Upper lobe of left lung (tissue), 4 donors: ENCODE results near the gene MPZL1.

Source experiments
- EP300 ChIP-seq, 4 donors: sonication (generic); formaldehyde crosslinking; IDR thresholded peaks; one replicate each; pipeline ENCODE4 v1.5.1; 2017; ENCODE audit warnings: antibody characterized with exemption in 4 of 4, control low read depth in 2 of 4
- POLR2A ChIP-seq, 4 donors: fragments of 450-650 bp; IDR thresholded peaks; one replicate each; pipeline ENCODE4 v1.5.1; 2016 to 2017; ENCODE audit warnings: antibody characterized with exemption in 4 of 4, mild to moderate bottlenecking in 2 of 4
- POLR2AphosphoS5 ChIP-seq, 2 donors: sonication (generic); formaldehyde crosslinking; IDR thresholded peaks; one replicate each; pipeline ENCODE4 v1.5.1; 2017; ENCODE audit warnings: antibody characterized with exemption in 2 of 2
- TF ChIP-seq, protein P1 (sequence below), 6 experiments: fragments of 450-650 bp in 4 of 6; fragments of 200-600 bp in 2 of 6; sonication (generic) in 2 of 6; IDR thresholded peaks; one replicate each; pipeline ENCODE4 v1.5.1; 2016 to 2019; ENCODE audit warnings: antibody characterized with exemption in 6 of 6

GRCh38 chr1:167821969-167822685 lies 100.3 kb downstream of the MPZL1 start:
- no peak for TF ChIP-seq POLR2A (IDR thresholded peaks at IDR 0.05)
- TF ChIP-seq, protein P1, sequence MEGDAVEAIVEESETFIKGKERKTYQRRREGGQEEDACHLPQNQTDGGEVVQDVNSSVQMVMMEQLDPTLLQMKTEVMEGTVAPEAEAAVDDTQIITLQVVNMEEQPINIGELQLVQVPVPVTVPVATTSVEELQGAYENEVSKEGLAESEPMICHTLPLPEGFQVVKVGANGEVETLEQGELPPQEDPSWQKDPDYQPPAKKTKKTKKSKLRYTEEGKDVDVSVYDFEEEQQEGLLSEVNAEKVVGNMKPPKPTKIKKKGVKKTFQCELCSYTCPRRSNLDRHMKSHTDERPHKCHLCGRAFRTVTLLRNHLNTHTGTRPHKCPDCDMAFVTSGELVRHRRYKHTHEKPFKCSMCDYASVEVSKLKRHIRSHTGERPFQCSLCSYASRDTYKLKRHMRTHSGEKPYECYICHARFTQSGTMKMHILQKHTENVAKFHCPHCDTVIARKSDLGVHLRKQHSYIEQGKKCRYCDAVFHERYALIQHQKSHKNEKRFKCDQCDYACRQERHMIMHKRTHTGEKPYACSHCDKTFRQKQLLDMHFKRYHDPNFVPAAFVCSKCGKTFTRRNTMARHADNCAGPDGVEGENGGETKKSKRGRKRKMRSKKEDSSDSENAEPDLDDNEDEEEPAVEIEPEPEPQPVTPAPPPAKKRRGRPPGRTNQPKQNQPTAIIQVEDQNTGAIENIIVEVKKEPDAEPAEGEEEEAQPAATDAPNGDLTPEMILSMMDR (IDR thresholded peaks at IDR 0.05), result no peak
- no peak for TF ChIP-seq POLR2AphosphoS5 (IDR thresholded peaks at IDR 0.05)
- TF ChIP-seq EP300 (IDR thresholded peaks at IDR 0.05), result no peak
